Measurements from ENCODE around the gene PLCB2. TPM values are rescaled to one million over a fixed set of nuclear protein-coding genes. Genes with fewer than 3 reads are reported as not detected.

PLCB2 gene
- total RNA-seq, 1 donor from 2014 or later = 1.4 TPM

GRCh38 chr15:40328176-40328575, 20.4 kb upstream of the PLCB2 start:
- DNase-seq (ENCODE audit: low read depth) = no peak

- no peak for DNase-seq (ENCODE audit: low read depth)
Observed at GRCh38 chr15:40327457-40327856, 19.7 kb upstream of the PLCB2 start.

- no peak for DNase-seq (ENCODE audit: low read depth)
Observed at GRCh38 chr15:40325700-40326099, 18.0 kb upstream of the PLCB2 start.

GRCh38 chr15:40325188-40325587, 17.5 kb upstream of the PLCB2 start:
- no peak for DNase-seq (ENCODE audit: low read depth)

- DNase-seq (ENCODE audit: low read depth) = no peak
Observed at GRCh38 chr15:40323953-40324937, 16.5 kb upstream of the PLCB2 start.

GRCh38 chr15:40323239-40323952, 15.7 kb upstream of the PLCB2 start, which contains the start of gene INAFM2:
Gene INAFM2 (plus strand): TSS chr15:40323692. CDS start chr15:40324056, 364 bp downstream.
- DNase-seq (ENCODE audit: low read depth) = peak; percentile 96

GRCh38 chr15:40322531-40323238, 14.9 kb upstream of the PLCB2 start:
- DNase-seq (ENCODE audit: low read depth) = no peak

- peak; percentile 75 for DNase-seq (ENCODE audit: low read depth)
Observed at GRCh38 chr15:40320931-40321371, 13.2 kb upstream of the PLCB2 start.

GRCh38 chr15:40320409-40320808, 12.7 kb upstream of the PLCB2 start:
- DNase-seq (ENCODE audit: low read depth) = no peak

GRCh38 chr15:40317580-40317979, 9.8 kb upstream of the PLCB2 start:
- no peak for DNase-seq (ENCODE audit: low read depth)

GRCh38 chr15:40316931-40317330, 9.2 kb upstream of the PLCB2 start:
- DNase-seq (ENCODE audit: low read depth) = no peak

- no peak for DNase-seq (ENCODE audit: low read depth)
Observed at GRCh38 chr15:40314723-40315276, 7.1 kb upstream of the PLCB2 start.

- peak; percentile 55 for DNase-seq (ENCODE audit: low read depth)
Observed at GRCh38 chr15:40313531-40314398, 6.0 kb upstream of the PLCB2 start.

GRCh38 chr15:40312370-40313158, 4.8 kb upstream of the PLCB2 start:
- DNase-seq (ENCODE audit: low read depth) = no peak

GRCh38 chr15:40310993-40311392, 3.3 kb upstream of the PLCB2 start:
- DNase-seq (ENCODE audit: low read depth) = no peak

- no peak for DNase-seq (ENCODE audit: low read depth)
Observed at GRCh38 chr15:40310001-40310959, 2.5 kb upstream of the PLCB2 start.

- DNase-seq (ENCODE audit: low read depth) = no peak
Observed at GRCh38 chr15:40309344-40309862, 1.7 kb upstream of the PLCB2 start.

GRCh38 chr15:40306908-40307307, 827 bp downstream of the PLCB2 start:
- DNase-seq (ENCODE audit: low read depth) = no peak

Data from myocyte (in vitro differentiated cells).